Mesenchymal stem cell (in vitro differentiated cells and primary cell): ENCODE results near the gene RGL3.
A peak's percentile ranks its signal among the peaks of the same experiment; 100 is the strongest.
"Not testable (repeated sequence)": the region's sequence is repeated elsewhere in the genome, so short reads cannot be mapped to it uniquely, and the experiment has no call there.

Experiments
- DNase-seq: peaks from one replicate; pipeline ENCODE4 v3.0.0-alpha.2; 2013
- H2AFZ ChIP-seq: one replicate; pipeline ENCODE4 v1.6.1; 2013; ENCODE audit warnings: low read depth, mild to moderate bottlenecking, control low read depth, inconsistent platforms, low read length, moderate library complexity
- H2AK5ac ChIP-seq: 2 replicates; pipeline ENCODE4 v1.6.1; 2013; ENCODE audit warnings: low read length, moderate library complexity, mild to moderate bottlenecking, inconsistent platforms; ENCODE audit not compliant: severe bottlenecking
- H2BK120ac ChIP-seq: one replicate; pipeline ENCODE4 v1.6.1; 2013; ENCODE audit warnings: low read depth, mild to moderate bottlenecking, inconsistent platforms, low read length, moderate library complexity
- H2BK12ac ChIP-seq, 2 experiments: one replicate each; pipeline ENCODE4 v1.6.1; 2013; ENCODE audit warnings: inconsistent platforms in 2 of 2, low read length in 2 of 2, mild to moderate bottlenecking in 2 of 2, moderate library complexity in 2 of 2, control low read depth in 1 of 2
- H2BK15ac ChIP-seq: one replicate; pipeline ENCODE4 v1.6.1; 2013; ENCODE audit warnings: mild to moderate bottlenecking, low read depth, inconsistent platforms; ENCODE audit not compliant: poor library complexity, severe bottlenecking
- H2BK5ac ChIP-seq: 2 replicates; pipeline ENCODE4 v1.6.1; 2013; ENCODE audit warnings: low read depth, mild to moderate bottlenecking, low read length, control low read depth, inconsistent platforms; ENCODE audit not compliant: poor library complexity, severe bottlenecking
- H3K14ac ChIP-seq, 2 experiments: one replicate each; pipeline ENCODE4 v1.6.1; 2013; ENCODE audit warnings: inconsistent platforms in 2 of 2, low read length in 2 of 2, control low read depth in 1 of 2, mild to moderate bottlenecking in 1 of 2, moderate library complexity in 1 of 2
- H3K18ac ChIP-seq, 2 experiments: one replicate each; pipeline ENCODE4 v1.6.1; 2013; ENCODE audit warnings: inconsistent platforms in 2 of 2, low read length in 2 of 2, control low read depth in 1 of 2, low read depth in 1 of 2, mild to moderate bottlenecking in 1 of 2
- H3K23ac ChIP-seq, 2 experiments: one replicate each; pipeline ENCODE4 v1.6.1; 2013; ENCODE audit warnings: inconsistent platforms in 2 of 2, low read length in 2 of 2, mild to moderate bottlenecking in 2 of 2, moderate library complexity in 2 of 2, control low read depth in 1 of 2
- H3K27ac ChIP-seq: 2 replicates; pipeline ENCODE4 v1.5.1; 2013; ENCODE audit warnings: mild to moderate bottlenecking, moderate library complexity, low read length, control low read depth, inconsistent platforms; ENCODE audit not compliant: poor library complexity, severe bottlenecking
- H3K27me3 ChIP-seq, 2 experiments: 2 replicates each; pipeline versions ENCODE4 v1.6.1 to v1.7.0; 2013; ENCODE audit warnings: low read length in 2 of 2, mild to moderate bottlenecking in 2 of 2, moderate library complexity in 2 of 2, control low read depth in 1 of 2, inconsistent platforms in 1 of 2; ENCODE audit not compliant: control insufficient read depth in 1 of 2, insufficient read depth in 1 of 2
- H3K36me3 ChIP-seq, 2 experiments: 2 replicates each; pipeline versions ENCODE4 v1.6.1 to v1.7.0; 2013; ENCODE audit warnings: low read length in 2 of 2, control low read depth in 1 of 2, inconsistent platforms in 1 of 2, low read depth in 1 of 2, mild to moderate bottlenecking in 1 of 2; ENCODE audit not compliant: insufficient read depth in 2 of 2, control insufficient read depth in 1 of 2
- H3K4ac ChIP-seq, 2 experiments: one replicate each; pipeline ENCODE4 v1.6.1; 2013; ENCODE audit warnings: inconsistent platforms in 2 of 2, low read length in 2 of 2, mild to moderate bottlenecking in 2 of 2, moderate library complexity in 2 of 2, control low read depth in 1 of 2, low read depth in 1 of 2
- H3K4me1 ChIP-seq: 2 replicates; pipeline ENCODE4 v1.6.1; 2013; ENCODE audit warnings: low read depth, low read length, control low read depth; ENCODE audit not compliant: control insufficient read depth, insufficient read depth
- H3K4me2 ChIP-seq: 2 replicates; pipeline ENCODE4 v1.6.1; 2013; ENCODE audit warnings: low read length, mild to moderate bottlenecking, inconsistent platforms; ENCODE audit not compliant: poor library complexity, severe bottlenecking
- H3K4me3 ChIP-seq, 2 experiments: 2 replicates each; pipeline versions ENCODE4 v1.5.1 to v1.7.0; 2013; ENCODE audit warnings: low read length in 2 of 2, mild to moderate bottlenecking in 2 of 2, control low read depth in 1 of 2, low read depth in 1 of 2; ENCODE audit not compliant: insufficient read depth in 1 of 2
- H3K79me1 ChIP-seq: replicated peaks from 2 replicates; pipeline ENCODE4 v1.6.1; 2013; ENCODE audit warnings: mild to moderate bottlenecking, control low read depth, low read length, inconsistent platforms; ENCODE audit not compliant: poor library complexity, severe bottlenecking
- H3K9ac ChIP-seq: 2 replicates; pipeline ENCODE4 v1.7.0; 2013; ENCODE audit warnings: mild to moderate bottlenecking, low read length, moderate library complexity
- H3K9me3 ChIP-seq: 2 replicates; pipeline ENCODE4 v1.7.0; 2013; ENCODE audit warnings: mild to moderate bottlenecking, low read length; ENCODE audit not compliant: control insufficient read depth
- H4K8ac ChIP-seq: one replicate; pipeline ENCODE4 v1.6.1; 2013; ENCODE audit warnings: inconsistent platforms, mild to moderate bottlenecking, low read length, moderate library complexity
- H4K91ac ChIP-seq: one replicate; pipeline ENCODE4 v1.6.1; 2013; ENCODE audit warnings: mild to moderate bottlenecking, low read length, inconsistent platforms
- WGBS: methylation state at CpG from one replicate; pipeline ENCODE4 v1.1.7; 2013; ENCODE audit warnings: mixed read lengths; 5-methylcytosine and 5-hydroxymethylcytosine counted together

RGL3 gene

DNA sequence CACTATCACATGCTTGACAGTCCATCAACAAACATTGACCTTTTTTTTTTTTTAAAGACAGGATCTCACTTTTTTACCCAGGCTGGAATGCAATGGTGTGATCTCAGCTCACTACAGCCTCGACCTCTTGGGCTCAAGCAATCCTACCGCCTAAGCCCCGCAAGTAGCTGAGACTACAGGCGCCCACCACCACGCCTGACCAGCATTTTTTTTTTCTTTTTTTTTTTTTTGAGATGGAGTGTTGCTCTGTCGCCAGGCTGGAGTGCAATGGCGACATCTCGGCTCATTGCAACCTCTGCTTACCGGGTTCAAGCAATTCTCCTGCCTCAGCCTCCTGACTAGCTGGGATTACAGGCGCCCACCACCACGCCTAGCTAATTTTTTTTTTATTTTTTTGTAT lies 39.8 kb upstream of the RGL3 start:
- not testable (repeated sequence) for H3K36me3 ChIP-seq, H3K4me2 ChIP-seq, H2BK12ac ChIP-seq, DNase-seq, H2BK15ac ChIP-seq, H3K4me1 ChIP-seq, H3K27ac ChIP-seq, H3K9ac ChIP-seq, H3K4ac ChIP-seq, H3K79me1 ChIP-seq, H3K9me3 ChIP-seq, H2AFZ ChIP-seq, H3K23ac ChIP-seq, H4K91ac ChIP-seq, H2BK5ac ChIP-seq, H3K14ac ChIP-seq, H3K18ac ChIP-seq, H3K4me3 ChIP-seq, H2AK5ac ChIP-seq, H2BK120ac ChIP-seq, H4K8ac ChIP-seq
- peaks cover 4 to 21% of the 10 kb centered on the region in 2 experiments for H3K27me3 ChIP-seq
- 89% methylated on average over 10 of the region's 11 CpGs for WGBS

DNA sequence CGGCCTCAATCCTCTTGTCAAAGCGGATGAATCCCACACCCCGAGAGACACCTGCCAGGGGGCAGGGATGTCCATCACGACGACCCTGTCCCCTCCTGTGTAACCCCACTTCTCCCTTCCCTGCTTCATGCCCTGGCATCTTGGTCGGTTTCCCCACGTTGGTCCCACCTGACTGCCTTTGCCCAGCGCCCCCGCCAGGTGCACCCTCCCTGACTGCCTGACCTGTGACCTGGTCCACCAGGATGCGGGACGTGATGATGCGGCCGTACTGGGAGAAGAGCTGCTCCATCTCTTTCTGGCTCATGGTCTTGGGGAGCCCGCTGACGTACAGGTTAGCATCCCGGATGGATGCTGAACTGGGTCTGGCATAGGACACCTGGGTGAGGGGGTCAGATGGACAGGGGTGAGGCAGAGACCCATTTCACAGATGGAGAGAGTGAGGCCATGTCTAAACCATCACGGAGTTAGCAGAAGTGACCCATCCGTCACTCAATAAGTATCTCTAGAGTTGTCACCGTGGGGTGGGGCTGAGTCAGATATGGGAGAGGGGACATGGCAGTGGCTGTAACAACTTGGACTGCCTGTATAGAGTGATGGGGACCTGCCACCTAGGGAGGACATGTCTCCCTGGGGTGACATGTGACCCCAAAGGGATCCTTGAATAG lies 39.3 kb upstream of the RGL3 start:
- Histone ChIP-seq H3K4me2 (no peak overlapping the region), H3K4me3 (no peak overlapping the region), H3K18ac (no peak overlapping the region), H3K4me1 (peaks cover 9% of the 10 kb centered on the region), H3K27me3 (peaks cover 4 to 21% of the 10 kb centered on the region in 2 experiments), H3K4ac (no peak overlapping the region), H2BK120ac (no peak overlapping the region), H3K14ac (no peak overlapping the region), H4K91ac (peak overlapping the region; percentile 48), H3K27ac (no peak overlapping the region), H2BK5ac (no peak overlapping the region), H2BK12ac (no peak overlapping the region), H3K23ac (peak overlapping the region in 1 of 2 experiments; percentile 24), H4K8ac (no peak overlapping the region), H3K9ac (no peak overlapping the region), H2BK15ac (no peak overlapping the region), H2AFZ (no peak overlapping the region), H3K36me3 (no peaks in the 10 kb centered on the region), H3K9me3 (no peaks in the 10 kb centered on the region), H2AK5ac (no peak overlapping the region), H3K79me1 (no peaks in the 10 kb centered on the region)
- DNase-seq = no peak
- 93% methylated on average over 19 of the region's 19 CpGs for WGBS

DNA sequence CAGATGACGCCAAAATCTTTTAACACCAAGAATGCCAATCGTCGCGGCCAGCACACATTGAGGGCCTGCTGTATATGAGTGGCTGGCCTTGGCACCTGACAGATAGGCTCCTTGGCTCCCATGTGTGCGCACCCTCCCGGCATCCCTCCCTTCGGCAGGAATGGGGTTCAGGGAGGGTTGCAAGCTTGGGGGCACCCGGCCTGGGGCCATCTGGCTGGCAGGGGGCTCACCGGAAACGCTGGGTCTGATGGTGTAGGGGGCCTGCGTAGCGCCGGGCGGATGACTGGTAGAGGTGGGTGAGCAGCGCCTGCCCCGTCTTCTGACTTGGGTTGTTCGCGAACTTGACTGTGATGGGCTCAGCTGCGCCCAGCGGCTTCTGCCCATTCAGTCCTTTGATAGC lies 38.7 kb upstream of the RGL3 start:
- WGBS = 88% methylated on average over 20 of the region's 20 CpGs
- no peaks in the 10 kb centered on the region for H3K79me1 ChIP-seq

DNA sequence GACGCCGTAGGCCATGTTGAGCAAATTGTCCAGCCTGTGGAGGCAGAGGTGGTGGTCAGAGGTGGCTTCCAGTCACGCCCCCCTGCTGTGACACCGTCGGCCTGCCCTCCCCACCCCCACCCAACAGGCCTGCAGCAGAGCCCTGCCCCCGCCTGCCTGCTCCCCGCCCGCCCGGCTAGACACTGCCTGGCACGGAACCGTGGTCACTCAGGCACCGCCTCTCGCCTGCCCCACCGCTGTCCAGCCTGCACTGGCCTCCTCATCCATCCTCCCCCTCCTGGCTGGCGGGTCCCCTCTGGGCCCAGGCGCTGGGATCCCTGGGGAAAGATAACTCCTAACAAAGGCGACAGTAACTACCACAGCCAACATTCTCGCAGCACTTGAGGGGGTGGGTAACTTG lies 38.0 kb upstream of the RGL3 start:
- H3K18ac ChIP-seq = no peak overlapping the region
- H2BK15ac ChIP-seq = no peak overlapping the region
- no peak overlapping the region for H2BK5ac ChIP-seq
- peak overlapping the region in 1 of 2 experiments; percentile 71 for H3K14ac ChIP-seq
- no peak overlapping the region for H3K4me2 ChIP-seq
- H3K4me3 ChIP-seq = peak overlapping the region in 1 of 2 experiments; percentile 22
- no peak overlapping the region for H2AFZ ChIP-seq
- H3K4ac ChIP-seq = no peak overlapping the region
- H3K9me3 ChIP-seq = no peaks in the 10 kb centered on the region
- H2BK12ac ChIP-seq = no peak overlapping the region
- no peak overlapping the region for H2BK120ac ChIP-seq
- DNase-seq = no peak
- H3K79me1 ChIP-seq = no peaks in the 10 kb centered on the region
- H3K27me3 ChIP-seq = peaks cover 4 to 17% of the 10 kb centered on the region in 2 experiments
- no peak overlapping the region for H3K9ac ChIP-seq
- 62% methylated on average over 16 of the region's 18 CpGs for WGBS
- H3K27ac ChIP-seq = no peak overlapping the region
- H3K36me3 ChIP-seq = peaks cover 0 to 4% of the 10 kb centered on the region in 2 experiments
- H4K8ac ChIP-seq = no peak overlapping the region
- peaks cover 9% of the 10 kb centered on the region for H3K4me1 ChIP-seq
- no peak overlapping the region for H4K91ac ChIP-seq
- H2AK5ac ChIP-seq = no peak overlapping the region
- H3K23ac ChIP-seq = no peak overlapping the region

More for the DNA sequence above, 38.7 kb upstream of the RGL3 start:
- no peak overlapping the region for H3K27ac ChIP-seq
- H4K91ac ChIP-seq = peak overlapping the region; percentile 48
- no peak overlapping the region for H4K8ac ChIP-seq
- H2BK120ac ChIP-seq = no peak overlapping the region
- peaks cover 0 to 3% of the 10 kb centered on the region in 2 experiments for H3K36me3 ChIP-seq
- no peak overlapping the region for H3K9ac ChIP-seq
- H3K27me3 ChIP-seq = peaks cover 4 to 17% of the 10 kb centered on the region in 2 experiments
- H3K4me2 ChIP-seq = no peak overlapping the region
- peaks cover 9% of the 10 kb centered on the region for H3K4me1 ChIP-seq
- H3K9me3 ChIP-seq = no peaks in the 10 kb centered on the region
- no peak overlapping the region for H2BK15ac ChIP-seq
- no peak overlapping the region for H2AFZ ChIP-seq
- peak overlapping the region in 1 of 2 experiments; percentile 2 for H3K18ac ChIP-seq
- no peak overlapping the region for H2BK12ac ChIP-seq
- no peak overlapping the region for H3K4ac ChIP-seq
- no peak overlapping the region for H2AK5ac ChIP-seq
- no peak overlapping the region for H3K23ac ChIP-seq
- peak overlapping the region in 1 of 2 experiments; percentile 15 for H3K14ac ChIP-seq
- H2BK5ac ChIP-seq = no peak overlapping the region
- no peak overlapping the region for H3K4me3 ChIP-seq
- no peak for DNase-seq
